Esophagus squamous epithelium (tissue), 5 donors: ENCODE results near the gene CCDC33. TPM values are rescaled to one million over a fixed set of nuclear protein-coding genes. Genes with fewer than 3 reads are reported as not detected.

Experiments used
- DNase-seq: peaks from one replicate; lab custom pipeline; 2025; lab: John Stamatoyannopoulos, UW
- H3K27ac ChIP-seq, 4 donors: fragments of 200-600 bp; sonication (generic); one replicate each; pipeline ENCODE4 v1.5.1; 2016 to 2019; ENCODE audit warnings: mild to moderate bottlenecking in 1 of 4
- H3K27me3 ChIP-seq, 4 donors: fragments of 200-600 bp; sonication (generic); 1 replicate in 3 of 4; 2 replicates in 1 of 4; pipeline versions ENCODE4 v1.5.1 to v1.6.0; 2017 to 2021; ENCODE audit warnings: antibody characterized with exemption in 1 of 4
- H3K36me3 ChIP-seq, 3 donors: fragments of 200-600 bp; sonication (generic); one replicate each; pipeline ENCODE4 v1.5.1; 2016 to 2019
- H3K4me1 ChIP-seq, 3 donors: fragments of 200-600 bp; sonication (generic); one replicate each; pipeline ENCODE4 v1.5.1; 2017 to 2019
- H3K4me3 ChIP-seq, 4 donors: fragments of 200-600 bp; sonication (generic); 1 replicate in 3 of 4; 2 replicates in 1 of 4; pipeline ENCODE4 v1.5.1; 2016 to 2019; ENCODE audit warnings: mild to moderate bottlenecking in 2 of 4, moderate library complexity in 1 of 4
- H3K9me3 ChIP-seq, 3 donors: fragments of 200-600 bp; sonication (generic); one replicate each; pipeline ENCODE4 v1.5.1; 2016 to 2019
- CTCF ChIP-seq, 6 experiments: fragments of 450-650 bp in 4 of 6; fragments of 200-600 bp in 2 of 6; sonication (generic) in 2 of 6; IDR thresholded peaks; one replicate each; pipeline ENCODE4 v1.5.1; 2016 to 2019; ENCODE audit warnings: antibody characterized with exemption in 6 of 6, mild to moderate bottlenecking in 4 of 6, moderate library complexity in 4 of 6
- POLR2A ChIP-seq, 4 donors: fragments of 450-650 bp; IDR thresholded peaks; one replicate each; pipeline ENCODE4 v1.6.1; 2017; ENCODE audit warnings: antibody characterized with exemption in 4 of 4, mild to moderate bottlenecking in 4 of 4, moderate library complexity in 3 of 4
- WGBS, 2 donors: methylation state at CpG; one replicate each; pipeline ENCODE4 v1.1.5; 2018; 5-methylcytosine and 5-hydroxymethylcytosine counted together
- intact Hi-C: fragments of 100-400 bp; cut with DNase I; formaldehyde crosslinking; loops from one replicate; pipeline ENCODE4 v1.15.0; 2022
- total RNA-seq, 4 donors: library from RNA; depleted of rRNA; stranded (reverse); fragments of >200 nt; gene quantifications; one replicate each; pipeline ENCODE4 v1.1.0, GENCODE V29; 2016
- donor health status: DM: yes; HTN: yes; CAD: no.

Gene CCDC33
- total RNA-seq, 4 donors from 2014 or later, result not detected

DNA sequence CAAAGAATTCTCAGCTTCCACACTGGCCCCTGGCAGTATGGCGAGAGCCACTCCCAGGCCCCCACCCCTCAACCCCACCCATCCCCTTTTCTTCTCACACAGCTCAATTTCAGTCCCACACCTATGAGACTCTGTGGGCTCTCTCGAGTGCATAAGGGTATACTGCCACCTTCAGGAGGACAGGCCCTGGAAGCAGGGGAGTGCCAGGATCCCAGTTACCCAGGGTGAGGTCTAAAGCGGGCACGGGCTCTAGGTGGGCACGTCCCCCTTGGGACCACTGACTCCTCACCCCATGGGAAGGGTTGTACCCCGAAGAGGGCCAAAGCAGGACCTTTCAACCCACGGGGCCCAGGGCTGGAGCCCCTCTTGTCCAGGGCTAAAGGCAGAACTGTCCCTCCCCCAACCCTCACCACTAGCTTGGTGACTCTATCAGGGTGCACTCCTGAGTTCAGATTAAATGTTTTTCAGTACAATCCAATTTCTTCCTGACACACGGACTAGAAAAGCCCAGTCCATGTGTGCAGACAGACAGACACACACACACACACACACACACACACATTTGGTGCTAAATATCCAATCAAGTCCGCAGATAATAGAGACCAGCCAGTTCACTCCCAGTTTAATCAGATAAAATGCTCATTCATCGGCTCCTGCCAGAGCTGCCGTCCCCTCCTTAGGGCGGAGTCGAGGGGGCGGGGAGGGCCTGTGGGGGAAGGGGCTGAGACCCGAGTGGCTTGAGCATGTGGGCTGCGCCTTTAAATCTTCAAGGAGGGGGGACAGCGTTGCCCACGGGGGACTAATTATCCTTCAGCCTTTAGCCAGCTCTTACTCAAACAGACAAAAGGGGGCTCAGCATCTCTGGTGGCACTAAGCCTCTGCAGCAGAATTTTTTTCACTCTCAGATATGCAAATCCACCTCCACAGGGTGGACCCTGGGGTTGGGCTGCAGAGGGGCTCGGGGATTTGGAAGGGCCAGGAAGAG lies 72.0 kb downstream of the CCDC33 start:
- Histone ChIP-seq H3K27ac (no peak overlapping the region), H3K4me3 (no peak overlapping the region), H3K9me3 (no peaks in the 10 kb centered on the region), H3K27me3 (peaks cover 0 to 79% (median 0%) of the 10 kb centered on the region in 4 donors), H3K4me1 (no peaks in the 10 kb centered on the region), H3K36me3 (no peaks in the 10 kb centered on the region)
- intact Hi-C loops, result no loop called here
- TF ChIP-seq POLR2A (IDR thresholded peaks at IDR 0.05), result no peak
- TF ChIP-seq CTCF (IDR thresholded peaks at IDR 0.05), result peak in 5 of 6 experiments; percentile 43 to 68 (median 64)
- DNase-seq, result no peak
- 3 to 7% methylated on average over 6 to 8 of the region's 19 CpGs for WGBS, 2 donors

DNA sequence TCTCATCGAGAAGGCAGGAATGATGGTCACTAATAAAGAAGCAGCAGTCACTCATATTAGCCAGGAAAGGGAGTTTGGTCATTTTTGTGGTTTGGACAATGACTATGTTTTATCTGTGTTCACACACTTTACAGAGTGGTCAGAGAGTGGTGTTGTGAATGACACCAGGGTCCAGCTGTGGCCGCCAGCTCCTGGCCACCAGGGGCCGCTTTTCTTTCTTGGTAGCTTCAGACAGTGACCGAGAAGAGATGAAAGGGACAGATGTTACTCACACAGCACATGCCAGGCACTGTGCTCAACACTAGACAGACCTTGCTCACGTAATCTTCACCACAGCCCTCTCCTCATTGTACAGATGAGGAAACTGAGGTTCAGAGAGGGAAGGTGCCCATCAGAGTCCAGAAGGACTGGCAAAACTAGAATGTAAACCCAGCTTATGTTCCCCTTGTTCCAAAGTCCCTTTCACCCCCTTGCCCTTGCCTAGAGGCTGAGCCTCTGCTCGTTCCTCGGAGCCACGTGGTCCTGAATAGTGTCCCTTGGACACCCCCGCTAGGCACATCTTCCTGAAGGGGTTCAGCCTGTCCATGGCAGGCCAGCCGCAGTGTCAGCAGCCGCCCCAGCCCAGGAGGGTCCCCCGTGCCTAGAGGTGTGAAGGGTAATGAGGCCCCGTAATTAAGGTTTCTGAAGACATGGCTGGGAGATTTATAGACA lies 75.8 kb downstream of the CCDC33 start:
- no peaks in the 10 kb centered on the region for H3K36me3 ChIP-seq
- H3K4me3 ChIP-seq, result no peak overlapping the region
- H3K9me3 ChIP-seq, result no peaks in the 10 kb centered on the region
- no peak overlapping the region for H3K27ac ChIP-seq
- WGBS, 2 donors, result 62 to 69% methylated on average over 6 to 12 of the region's 13 CpGs
- H3K27me3 ChIP-seq, result peaks cover 0 to 41% (median 0%) of the 10 kb centered on the region in 4 donors
- no peak for DNase-seq
- peaks cover 0 to 24% (median 5%) of the 10 kb centered on the region in 3 donors for H3K4me1 ChIP-seq
- intact Hi-C loops, result no loop called here
- TF ChIP-seq CTCF (IDR thresholded peaks at IDR 0.05), result peak in 1 of 6 experiments; percentile 8
- no peak for TF ChIP-seq POLR2A (IDR thresholded peaks at IDR 0.05)

DNA sequence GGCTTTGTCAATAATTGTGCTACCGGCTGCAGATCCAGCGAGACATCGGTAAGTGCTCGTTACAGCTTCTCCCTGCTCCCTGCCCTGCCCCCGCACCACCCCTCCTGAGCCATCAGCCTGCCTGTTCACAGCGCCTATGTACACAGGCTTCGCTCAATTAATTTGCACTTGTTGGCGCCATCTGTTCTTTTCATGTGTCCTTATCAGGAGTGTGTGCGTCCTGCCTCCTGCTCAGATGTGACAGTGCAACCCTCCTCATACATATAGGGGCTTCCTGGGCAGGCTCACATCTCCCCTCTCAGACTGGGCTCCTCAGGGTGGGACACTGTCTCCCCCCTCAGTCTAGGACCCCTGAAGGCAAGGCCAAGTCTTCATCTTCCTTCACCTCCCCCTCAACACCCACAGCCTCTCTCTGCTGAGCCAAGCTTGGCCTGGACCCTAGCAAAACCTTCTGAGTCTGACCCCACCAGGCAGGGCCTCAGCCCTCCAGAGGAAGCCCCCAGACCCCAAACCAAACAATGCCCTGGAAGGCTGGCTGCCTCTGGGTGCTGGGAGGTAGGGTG lies 76.4 kb downstream of the CCDC33 start:
- H3K4me1 ChIP-seq, result peaks cover 0 to 30% (median 5%) of the 10 kb centered on the region in 3 donors
- no peak overlapping the region for H3K4me3 ChIP-seq
- intact Hi-C loops, result no loop called here
- 69 to 85% methylated on average over 7 to 9 of the region's 9 CpGs for WGBS, 2 donors
- peaks cover 0 to 35% (median 0%) of the 10 kb centered on the region in 4 donors for H3K27me3 ChIP-seq
- DNase-seq, result no peak
- no peak for TF ChIP-seq POLR2A (IDR thresholded peaks at IDR 0.05)
- no peak for TF ChIP-seq CTCF (IDR thresholded peaks at IDR 0.05)
- H3K36me3 ChIP-seq, result no peaks in the 10 kb centered on the region
- no peaks in the 10 kb centered on the region for H3K9me3 ChIP-seq
- H3K27ac ChIP-seq, result no peak overlapping the region

GRCh38 chr15:74313889-74314288 lies 77.8 kb downstream of the CCDC33 start:
- Histone ChIP-seq H3K4me3 (no peak overlapping the region), H3K36me3 (no peaks in the 10 kb centered on the region), H3K27ac (no peak overlapping the region), H3K9me3 (no peaks in the 10 kb centered on the region), H3K4me1 (peaks cover 4 to 44% (median 5%) of the 10 kb centered on the region in 3 donors), H3K27me3 (peaks cover 0 to 21% (median 0%) of the 10 kb centered on the region in 4 donors)
- WGBS, 2 donors, result 75 to 82% methylated on average over 5 to 6 of the region's 7 CpGs
- DNase-seq, result no peak
- no peak for TF ChIP-seq POLR2A (IDR thresholded peaks at IDR 0.05)
- TF ChIP-seq CTCF (IDR thresholded peaks at IDR 0.05), result no peak
- intact Hi-C loops, result no loop called here
